Measurements from ENCODE around the gene FHL1. TPM values are rescaled to one million over a fixed set of nuclear protein-coding genes. Genes with fewer than 3 reads are reported as not detected.

The FHL1 gene
- total RNA-seq, 1 experiment from 2014 or later = 51.8 TPM

- POLR2A ChIA-PET (ENCODE audit: unreplicated experiment) = no interaction called here
- no peaks in the 10 kb centered on the region for H3K9me3 ChIP-seq (ENCODE audit: low read length)
- no peak for ATAC-seq
- TF ChIP-seq EZH2phosphoT487 (IDR thresholded peaks at IDR 0.05; ENCODE audit: borderline replicate concordance, low read length) (no peak), CTCF (conservative IDR thresholded peaks at IDR 0.05; ENCODE audit: low read depth, low read length) (no peak), EZH2 (IDR thresholded peaks at IDR 0.05; ENCODE audit: low read length, unreplicated experiment) (no peak)
- intact Hi-C loops (cut with micrococcal nuclease) = no loop called here
- H3K79me2 ChIP-seq (ENCODE audit: low read length) = no peaks in the 10 kb centered on the region
- no peak overlapping the region for H3K9ac ChIP-seq (ENCODE audit: low read length)
- H3K36me3 ChIP-seq (ENCODE audit: low read depth, low read length) = no peaks in the 10 kb centered on the region
- no peak overlapping the region for H3K4me3 ChIP-seq (ENCODE audit: low read length)
- DNase-seq = no peak
- no peaks in the 10 kb centered on the region for H3F3A ChIP-seq (ENCODE audit: low read length, unreplicated experiment)
- no peaks in the 10 kb centered on the region for H3K9me2 ChIP-seq (replicated peaks; ENCODE audit: low read length)
- no peak overlapping the region for H3K27ac ChIP-seq (ENCODE audit: low read length)
- no peaks in the 10 kb centered on the region for H3K27me3 ChIP-seq (ENCODE audit: low read length)
- H2AFZ ChIP-seq (ENCODE audit: low read length) = no peak overlapping the region
- CTCF ChIA-PET = no interaction called here
- H3K4me1 ChIP-seq (ENCODE audit: insufficient read depth, low read length) = peaks cover 14% of the 10 kb centered on the region
- H4K20me1 ChIP-seq (ENCODE audit: low read length) = no peaks in the 10 kb centered on the region
- H3K4me2 ChIP-seq (ENCODE audit: low read length) = no peak overlapping the region
- BruUV-seq (replicated peaks) = no TSS peak
Measured at GRCh38 chrX:136255541-136255940, 108.2 kb downstream of the FHL1 start.

- DNase-seq (no peak), ATAC-seq (no peak)
- Histone ChIP-seq H3K4me2 (ENCODE audit: low read length) (no peak overlapping the region), H3F3A (ENCODE audit: low read length, unreplicated experiment) (no peaks in the 10 kb centered on the region), H4K20me1 (ENCODE audit: low read length) (no peaks in the 10 kb centered on the region), H3K4me1 (ENCODE audit: insufficient read depth, low read length) (peaks cover 19% of the 10 kb centered on the region), H3K27me3 (ENCODE audit: low read length) (no peaks in the 10 kb centered on the region), H3K9ac (ENCODE audit: low read length) (no peak overlapping the region), H3K9me2 (replicated peaks; ENCODE audit: low read length) (no peaks in the 10 kb centered on the region), H3K9me3 (ENCODE audit: low read length) (no peaks in the 10 kb centered on the region), H2AFZ (ENCODE audit: low read length) (no peak overlapping the region), H3K79me2 (ENCODE audit: low read length) (no peaks in the 10 kb centered on the region), H3K27ac (ENCODE audit: low read length) (no peak overlapping the region), H3K36me3 (ENCODE audit: low read depth, low read length) (no peaks in the 10 kb centered on the region), H3K4me3 (ENCODE audit: low read length) (no peak overlapping the region)
- POLR2A ChIA-PET (ENCODE audit: unreplicated experiment) = no interaction called here
- TF ChIP-seq EZH2phosphoT487 (IDR thresholded peaks at IDR 0.05; ENCODE audit: borderline replicate concordance, low read length) (no peak), EZH2 (IDR thresholded peaks at IDR 0.05; ENCODE audit: low read length, unreplicated experiment) (no peak), CTCF (conservative IDR thresholded peaks at IDR 0.05; ENCODE audit: low read depth, low read length) (no peak)
- CTCF ChIA-PET = no interaction called here
- intact Hi-C loops (cut with micrococcal nuclease) = no loop called here
- BruUV-seq (replicated peaks) = no TSS peak
Measured at GRCh38 chrX:136256026-136256425, 108.7 kb downstream of the FHL1 start.

GRCh38 chrX:136258951-136259350 is 111.6 kb downstream of the FHL1 start:
- ATAC-seq (no peak), DNase-seq (no peak)
- Histone ChIP-seq H3K4me1 (ENCODE audit: insufficient read depth, low read length) (peaks cover 32% of the 10 kb centered on the region), H3K27ac (ENCODE audit: low read length) (no peak overlapping the region), H4K20me1 (ENCODE audit: low read length) (no peaks in the 10 kb centered on the region), H3K4me3 (ENCODE audit: low read length) (no peak overlapping the region), H3K27me3 (ENCODE audit: low read length) (no peaks in the 10 kb centered on the region), H3K9me3 (ENCODE audit: low read length) (no peaks in the 10 kb centered on the region), H2AFZ (ENCODE audit: low read length) (no peak overlapping the region), H3K9me2 (replicated peaks; ENCODE audit: low read length) (no peaks in the 10 kb centered on the region), H3K79me2 (ENCODE audit: low read length) (no peaks in the 10 kb centered on the region), H3K4me2 (ENCODE audit: low read length) (no peak overlapping the region), H3K36me3 (ENCODE audit: low read depth, low read length) (no peaks in the 10 kb centered on the region), H3K9ac (ENCODE audit: low read length) (no peak overlapping the region), H3F3A (ENCODE audit: low read length, unreplicated experiment) (no peaks in the 10 kb centered on the region)
- no TSS peak for BruUV-seq (replicated peaks)
- ChIA-PET POLR2A (ENCODE audit: unreplicated experiment) (no interaction called here), CTCF (no interaction called here)
- intact Hi-C loops (cut with micrococcal nuclease) = no loop called here
- TF ChIP-seq EZH2 (IDR thresholded peaks at IDR 0.05; ENCODE audit: low read length, unreplicated experiment) = no peak
- TF ChIP-seq CTCF (conservative IDR thresholded peaks at IDR 0.05; ENCODE audit: low read depth, low read length) = no peak
- no peak for TF ChIP-seq EZH2phosphoT487 (IDR thresholded peaks at IDR 0.05; ENCODE audit: borderline replicate concordance, low read length)

Data from PC-3 (cell line).